Mesendoderm (in vitro differentiated cells): ENCODE results near the gene ATP9A.
"Not testable (repeated sequence)": the region's sequence is repeated elsewhere in the genome, so short reads cannot be mapped to it uniquely, and the experiment has no call there.

Source experiments
- DNase-seq: peaks from one replicate; pipeline ENCODE4 v3.0.0; 2013
- H2AK5ac ChIP-seq: 2 replicates; pipeline ENCODE4 v1.6.1; 2013; ENCODE audit warnings: low read length, inconsistent platforms
- H2BK120ac ChIP-seq: 2 replicates; pipeline ENCODE4 v1.6.1; 2013; ENCODE audit warnings: low read depth, mild to moderate bottlenecking, low read length, moderate library complexity, mixed read lengths
- H2BK15ac ChIP-seq: replicated peaks from 2 replicates; pipeline ENCODE4 v1.6.1; 2013; ENCODE audit warnings: low read depth, mild to moderate bottlenecking, moderate library complexity
- H2BK5ac ChIP-seq: 2 replicates; pipeline ENCODE4 v1.6.1; 2013; ENCODE audit warnings: low read length, inconsistent platforms
- H3K18ac ChIP-seq: 2 replicates; pipeline ENCODE4 v1.6.1; 2013; ENCODE audit warnings: mild to moderate bottlenecking, low read length, mixed read lengths
- H3K23ac ChIP-seq: one replicate; pipeline ENCODE4 v1.6.1; 2013; ENCODE audit warnings: low read length
- H3K27ac ChIP-seq: 2 replicates; pipeline ENCODE4 v1.5.1; 2013; ENCODE audit warnings: low read depth, mild to moderate bottlenecking, inconsistent platforms, low read length, moderate library complexity
- H3K27me3 ChIP-seq: 2 replicates; pipeline ENCODE4 v1.6.1; 2013; ENCODE audit warnings: low read length, control low read depth, mild to moderate bottlenecking, inconsistent platforms; ENCODE audit not compliant: insufficient read depth, poor library complexity
- H3K36me3 ChIP-seq: 2 replicates; pipeline ENCODE4 v1.6.1; 2013; ENCODE audit warnings: low read length, inconsistent platforms; ENCODE audit not compliant: control insufficient read depth, insufficient read depth
- H3K4ac ChIP-seq: one replicate; pipeline ENCODE4 v1.6.1; 2013; ENCODE audit warnings: low read depth, mild to moderate bottlenecking, low read length, moderate library complexity
- H3K4me1 ChIP-seq: 2 replicates; pipeline ENCODE4 v1.6.1; 2013; ENCODE audit warnings: low read depth, low read length, inconsistent platforms; ENCODE audit not compliant: control insufficient read depth
- H3K4me2 ChIP-seq: 2 replicates; pipeline ENCODE4 v1.6.1; 2013; ENCODE audit warnings: low read length
- H3K4me3 ChIP-seq: 2 replicates; pipeline ENCODE4 v1.5.1; 2013; ENCODE audit warnings: mild to moderate bottlenecking, low read length
- H3K56ac ChIP-seq: one replicate; pipeline ENCODE4 v1.6.1; 2013; ENCODE audit warnings: low read length
- H3K79me1 ChIP-seq: 2 replicates; pipeline ENCODE4 v1.6.1; 2013; ENCODE audit warnings: low read length, inconsistent platforms
- H3K79me2 ChIP-seq: 2 replicates; pipeline ENCODE4 v1.6.1; 2013; ENCODE audit warnings: mild to moderate bottlenecking, low read length; ENCODE audit not compliant: control insufficient read depth, insufficient read depth
- H3K9ac ChIP-seq: 2 replicates; pipeline ENCODE4 v1.6.1; 2013; ENCODE audit warnings: low read length, inconsistent platforms
- H4K5ac ChIP-seq: one replicate; pipeline ENCODE4 v1.6.1; 2013; ENCODE audit warnings: low read length
- H4K8ac ChIP-seq: one replicate; pipeline ENCODE4 v1.6.1; 2013; ENCODE audit warnings: low read depth, mild to moderate bottlenecking, control low read depth, low read length, moderate library complexity
- WGBS: extraction: QIAGEN DNeasy Blood & Tissue Kit; methylation state at CpG from one replicate; pipeline ENCODE4 v1.1.7; 2013; ENCODE audit warnings: low lambda C conversion rate, missing lambda C conversion rate; ENCODE audit not compliant: insufficient coverage; ENCODE audit errors: extremely low coverage; 5-methylcytosine and 5-hydroxymethylcytosine counted together

The ATP9A gene

GRCh38 chr20:51687108-51687507 is 81.1 kb downstream of the ATP9A start:
- no peak overlapping the region for H4K8ac ChIP-seq
- no peaks in the 10 kb centered on the region for H3K36me3 ChIP-seq
- H3K4me2 ChIP-seq, result no peak overlapping the region
- no peak overlapping the region for H3K4ac ChIP-seq
- no peak overlapping the region for H3K23ac ChIP-seq
- no peak overlapping the region for H2BK120ac ChIP-seq
- H3K9ac ChIP-seq, result no peak overlapping the region
- peak; percentile 32 for DNase-seq
- H3K79me2 ChIP-seq, result no peaks in the 10 kb centered on the region
- no CpG with 5 or more reads among the region's 8 CpGs for WGBS
- no peak overlapping the region for H2AK5ac ChIP-seq
- no peaks in the 10 kb centered on the region for H3K4me1 ChIP-seq
- no peak overlapping the region for H3K4me3 ChIP-seq
- H4K5ac ChIP-seq, result no peak overlapping the region
- no peak overlapping the region for H2BK15ac ChIP-seq
- no peaks in the 10 kb centered on the region for H3K27me3 ChIP-seq
- no peak overlapping the region for H3K18ac ChIP-seq
- no peak overlapping the region for H3K27ac ChIP-seq
- no peak overlapping the region for H2BK5ac ChIP-seq
- no peaks in the 10 kb centered on the region for H3K79me1 ChIP-seq
- no peak overlapping the region for H3K56ac ChIP-seq

- not testable (repeated sequence) for H3K4me3 ChIP-seq, H3K79me1 ChIP-seq, H3K4me1 ChIP-seq, H2BK120ac ChIP-seq, H2BK5ac ChIP-seq, H3K4me2 ChIP-seq, H3K79me2 ChIP-seq, H2AK5ac ChIP-seq, H3K27ac ChIP-seq, H4K8ac ChIP-seq, H4K5ac ChIP-seq, H3K9ac ChIP-seq, H2BK15ac ChIP-seq, H3K56ac ChIP-seq, DNase-seq, H3K18ac ChIP-seq, H3K4ac ChIP-seq, H3K36me3 ChIP-seq, H3K23ac ChIP-seq, H3K27me3 ChIP-seq
- no CpG with 5 or more reads among the region's 2 CpGs for WGBS
Observed at GRCh38 chr20:51685494-51685893, 82.7 kb downstream of the ATP9A start.

GRCh38 chr20:51680067-51680749 is 88.0 kb downstream of the ATP9A start:
- no peak overlapping the region for H2AK5ac ChIP-seq
- no peak overlapping the region for H2BK5ac ChIP-seq
- H3K23ac ChIP-seq, result no peak overlapping the region
- no peaks in the 10 kb centered on the region for H3K79me2 ChIP-seq
- no peaks in the 10 kb centered on the region for H3K4me1 ChIP-seq
- no peaks in the 10 kb centered on the region for H3K27me3 ChIP-seq
- no peak overlapping the region for H3K27ac ChIP-seq
- H4K8ac ChIP-seq, result no peak overlapping the region
- no peaks in the 10 kb centered on the region for H3K79me1 ChIP-seq
- H3K18ac ChIP-seq, result no peak overlapping the region
- H2BK15ac ChIP-seq, result no peak overlapping the region
- H3K4me2 ChIP-seq, result no peak overlapping the region
- H4K5ac ChIP-seq, result no peak overlapping the region
- WGBS, result no CpG with 5 or more reads among the region's 10 CpGs
- no peak overlapping the region for H3K56ac ChIP-seq
- no peaks in the 10 kb centered on the region for H3K36me3 ChIP-seq
- no peak overlapping the region for H3K9ac ChIP-seq
- no peak overlapping the region for H3K4ac ChIP-seq
- DNase-seq, result no peak
- H3K4me3 ChIP-seq, result no peak overlapping the region
- no peak overlapping the region for H2BK120ac ChIP-seq

- H3K4ac ChIP-seq, result no peak overlapping the region
- H3K27ac ChIP-seq, result no peak overlapping the region
- no peaks in the 10 kb centered on the region for H3K79me1 ChIP-seq
- H4K5ac ChIP-seq, result no peak overlapping the region
- no peaks in the 10 kb centered on the region for H3K36me3 ChIP-seq
- no peak overlapping the region for H2BK5ac ChIP-seq
- no peak overlapping the region for H2AK5ac ChIP-seq
- H3K18ac ChIP-seq, result no peak overlapping the region
- H2BK120ac ChIP-seq, result no peak overlapping the region
- no peak overlapping the region for H3K4me2 ChIP-seq
- H3K23ac ChIP-seq, result no peak overlapping the region
- H3K4me1 ChIP-seq, result no peaks in the 10 kb centered on the region
- H2BK15ac ChIP-seq, result no peak overlapping the region
- no peaks in the 10 kb centered on the region for H3K27me3 ChIP-seq
- DNase-seq, result no peak
- no CpG with 5 or more reads among the region's 13 CpGs for WGBS
- H3K79me2 ChIP-seq, result no peaks in the 10 kb centered on the region
- no peak overlapping the region for H3K56ac ChIP-seq
- no peak overlapping the region for H3K9ac ChIP-seq
- H4K8ac ChIP-seq, result no peak overlapping the region
- H3K4me3 ChIP-seq, result no peak overlapping the region
Observed at GRCh38 chr20:51679254-51679921, 88.8 kb downstream of the ATP9A start.

GRCh38 chr20:51678026-51678697 is 90.0 kb downstream of the ATP9A start:
- Histone ChIP-seq H3K23ac (no peak overlapping the region), H3K4me3 (no peak overlapping the region), H3K27me3 (no peaks in the 10 kb centered on the region), H3K4me2 (no peak overlapping the region), H3K4me1 (no peaks in the 10 kb centered on the region), H3K79me2 (no peaks in the 10 kb centered on the region), H3K4ac (no peak overlapping the region), H2AK5ac (no peak overlapping the region), H3K27ac (no peak overlapping the region), H3K56ac (no peak overlapping the region), H3K18ac (no peak overlapping the region), H3K36me3 (no peaks in the 10 kb centered on the region), H3K9ac (no peak overlapping the region), H2BK120ac (no peak overlapping the region), H2BK5ac (no peak overlapping the region), H3K79me1 (no peaks in the 10 kb centered on the region), H4K5ac (no peak overlapping the region), H2BK15ac (no peak overlapping the region), H4K8ac (no peak overlapping the region)
- WGBS, result no CpG with 5 or more reads among the region's 16 CpGs
- DNase-seq, result no peak
